Memory B cell (primary cell): ENCODE data around the gene ZNF562.
"Not testable (repeated sequence)": the region's sequence is repeated elsewhere in the genome, so short reads cannot be mapped to it uniquely, and the experiment has no call there.

Experiments used
- ATAC-seq: fragments of 150-1000 bp; cut with Tn5 transposase; 2 replicates; pipeline ENCODE4 v1.10.0; 2021; ENCODE audit warnings: low read depth, mild to moderate bottlenecking, moderate library complexity
- DNase-seq, 2 donors: peaks; one replicate each; pipeline ENCODE4 v3.0.0; 2022; ENCODE audit warnings: low spot score in 2 of 2
- H3K27ac Mint-ChIP-seq: one replicate; pipeline ENCODE4 v1.8.0; 2022; ENCODE audit warnings: mild to moderate bottlenecking, moderate library complexity, mixed read lengths
- H3K27me3 Mint-ChIP-seq: one replicate; pipeline ENCODE4 v1.8.0; 2022; ENCODE audit warnings: mixed read lengths
- H3K36me3 Mint-ChIP-seq: one replicate; pipeline ENCODE4 v1.8.0; 2022; ENCODE audit warnings: mild to moderate bottlenecking, mixed read lengths
- H3K4me1 Mint-ChIP-seq: one replicate; pipeline ENCODE4 v1.8.0; 2022; ENCODE audit warnings: mixed read lengths
- H3K4me3 Mint-ChIP-seq: one replicate; pipeline ENCODE4 v1.8.0; 2022; ENCODE audit warnings: mild to moderate bottlenecking, moderate library complexity, mixed read lengths
- H3K9me3 Mint-ChIP-seq: one replicate; pipeline ENCODE4 v1.8.0; 2022; ENCODE audit warnings: mixed read lengths

Gene ZNF562

GRCh38 chr19:9674663-9675357, at the start of gene ZNF562:
Gene ZNF562 (minus strand): TSS chr19:9675100. CDS start chr19:9660744, 14,356 bp downstream.
- H3K27ac Mint-ChIP-seq = peak within 1 kb of the TSS; percentile 98
- H3K27me3 Mint-ChIP-seq = no peaks in the 10 kb centered on the region
- peaks cover 15% of the 10 kb centered on the region for H3K4me1 Mint-ChIP-seq
- peaks cover 28% of the 10 kb centered on the region for H3K36me3 Mint-ChIP-seq
- peak within 1 kb of the TSS; percentile 100 for H3K4me3 Mint-ChIP-seq
- peaks cover 13% of the 10 kb centered on the region for H3K9me3 Mint-ChIP-seq
- ATAC-seq (peak; percentile 92), DNase-seq (peak; percentile 76 to 77)

- peaks cover 8% of the 10 kb centered on the region for H3K9me3 Mint-ChIP-seq
- peaks cover 2% of the 10 kb centered on the region for H3K27me3 Mint-ChIP-seq
- DNase-seq (no peak), ATAC-seq (no peak)
- H3K27ac Mint-ChIP-seq = no peak overlapping the region
- H3K36me3 Mint-ChIP-seq = peaks cover 2% of the 10 kb centered on the region
- H3K4me3 Mint-ChIP-seq = no peak overlapping the region
- H3K4me1 Mint-ChIP-seq = peaks cover 5% of the 10 kb centered on the region
Observed at GRCh38 chr19:9724157-9724556, 49.3 kb upstream of the ZNF562 start.

GRCh38 chr19:9721861-9722260, 47.0 kb upstream of the ZNF562 start:
- H3K27ac Mint-ChIP-seq = peak overlapping the region; percentile 18
- H3K27me3 Mint-ChIP-seq = peaks cover 6% of the 10 kb centered on the region
- peak overlapping the region; percentile 60 for H3K4me3 Mint-ChIP-seq
- DNase-seq = no peak
- ATAC-seq = peak; percentile 32
- H3K9me3 Mint-ChIP-seq = peaks cover 9% of the 10 kb centered on the region
- H3K36me3 Mint-ChIP-seq = peaks cover 2% of the 10 kb centered on the region
- H3K4me1 Mint-ChIP-seq = peaks cover 5% of the 10 kb centered on the region

- H3K36me3 Mint-ChIP-seq = peaks cover 2% of the 10 kb centered on the region
- DNase-seq (no peak), ATAC-seq (no peak)
- H3K9me3 Mint-ChIP-seq = peaks cover 11% of the 10 kb centered on the region
- no peak overlapping the region for H3K27ac Mint-ChIP-seq
- peaks cover 8% of the 10 kb centered on the region for H3K27me3 Mint-ChIP-seq
- H3K4me3 Mint-ChIP-seq = no peak overlapping the region
- H3K4me1 Mint-ChIP-seq = peaks cover 5% of the 10 kb centered on the region
Observed at GRCh38 chr19:9720541-9720940, 45.6 kb upstream of the ZNF562 start.

- ATAC-seq (no peak), DNase-seq (no peak)
- Mint-ChIP-seq H3K4me3 (no peak overlapping the region), H3K9me3 (peaks cover 10% of the 10 kb centered on the region), H3K36me3 (peaks cover 2% of the 10 kb centered on the region), H3K27me3 (peaks cover 2% of the 10 kb centered on the region), H3K4me1 (peaks cover 2% of the 10 kb centered on the region), H3K27ac (no peak overlapping the region)
Observed at GRCh38 chr19:9711815-9712214, 36.9 kb upstream of the ZNF562 start.

- Mint-ChIP-seq H3K4me3 (no peak overlapping the region), H3K27ac (no peak overlapping the region), H3K27me3 (no peaks in the 10 kb centered on the region), H3K4me1 (peaks cover 2% of the 10 kb centered on the region), H3K36me3 (peaks cover 2% of the 10 kb centered on the region), H3K9me3 (peaks cover 7% of the 10 kb centered on the region)
- ATAC-seq (no peak), DNase-seq (no peak)
Observed at GRCh38 chr19:9709305-9709704, 34.4 kb upstream of the ZNF562 start.

GRCh38 chr19:9705836-9706235, 30.9 kb upstream of the ZNF562 start:
- Mint-ChIP-seq H3K27me3 (no peaks in the 10 kb centered on the region), H3K9me3 (peaks cover 7% of the 10 kb centered on the region), H3K36me3 (peaks cover 2% of the 10 kb centered on the region), H3K4me3 (no peak overlapping the region), H3K27ac (no peak overlapping the region), H3K4me1 (peaks cover 2% of the 10 kb centered on the region)
- no peak for ATAC-seq
- no peak for DNase-seq

GRCh38 chr19:9702186-9702585, 27.3 kb upstream of the ZNF562 start:
- Mint-ChIP-seq H3K4me1 (no peaks in the 10 kb centered on the region), H3K4me3 (no peak overlapping the region), H3K9me3 (peaks cover 7% of the 10 kb centered on the region), H3K36me3 (peaks cover 4% of the 10 kb centered on the region), H3K27ac (no peak overlapping the region), H3K27me3 (peaks cover 2% of the 10 kb centered on the region)
- DNase-seq (no peak), ATAC-seq (no peak)

GRCh38 chr19:9700229-9700981, 25.5 kb upstream of the ZNF562 start:
- H3K9me3 Mint-ChIP-seq = peaks cover 7% of the 10 kb centered on the region
- H3K36me3 Mint-ChIP-seq = peaks cover 4% of the 10 kb centered on the region
- H3K4me3 Mint-ChIP-seq = no peak overlapping the region
- H3K4me1 Mint-ChIP-seq = no peaks in the 10 kb centered on the region
- ATAC-seq (no peak), DNase-seq (no peak)
- H3K27me3 Mint-ChIP-seq = peaks cover 2% of the 10 kb centered on the region
- H3K27ac Mint-ChIP-seq = no peak overlapping the region

GRCh38 chr19:9690301-9690700, 15.4 kb upstream of the ZNF562 start:
- H3K4me3 Mint-ChIP-seq, H3K27me3 Mint-ChIP-seq, H3K4me1 Mint-ChIP-seq, H3K36me3 Mint-ChIP-seq, ATAC-seq, H3K9me3 Mint-ChIP-seq, H3K27ac Mint-ChIP-seq, DNase-seq: not testable (repeated sequence)

- H3K4me3 Mint-ChIP-seq, H3K27me3 Mint-ChIP-seq, H3K4me1 Mint-ChIP-seq, ATAC-seq, H3K9me3 Mint-ChIP-seq, DNase-seq, H3K27ac Mint-ChIP-seq, H3K36me3 Mint-ChIP-seq: not testable (repeated sequence)
Observed at GRCh38 chr19:9679996-9680395, 5.1 kb upstream of the ZNF562 start.

- H3K9me3 Mint-ChIP-seq = peaks cover 11% of the 10 kb centered on the region
- peak overlapping the region; percentile 100 for H3K4me3 Mint-ChIP-seq
- ATAC-seq = not testable (repeated sequence)
Observed at GRCh38 chr19:9675358-9675901, 530 bp upstream of the ZNF562 start.

GRCh38 chr19:9673912-9674662, 813 bp downstream of the ZNF562 start:
- H3K4me1 Mint-ChIP-seq = peaks cover 15% of the 10 kb centered on the region
- DNase-seq (no peak), ATAC-seq (no peak)
- peak overlapping the region; percentile 98 for H3K27ac Mint-ChIP-seq
- H3K36me3 Mint-ChIP-seq = peaks cover 34% of the 10 kb centered on the region
- H3K9me3 Mint-ChIP-seq = peaks cover 16% of the 10 kb centered on the region
- peak overlapping the region; percentile 100 for H3K4me3 Mint-ChIP-seq
- H3K27me3 Mint-ChIP-seq = no peaks in the 10 kb centered on the region

More at GRCh38 chr19:9675358-9675901, 530 bp upstream of the ZNF562 start:
- not testable (repeated sequence) for H3K27me3 Mint-ChIP-seq, DNase-seq
- H3K4me1 Mint-ChIP-seq = peaks cover 13% of the 10 kb centered on the region
- H3K27ac Mint-ChIP-seq = peak overlapping the region; percentile 98
- H3K36me3 Mint-ChIP-seq = peaks cover 26% of the 10 kb centered on the region

- Mint-ChIP-seq H3K36me3 (peaks cover 45% of the 10 kb centered on the region), H3K27ac (no peak overlapping the region), H3K27me3 (no peaks in the 10 kb centered on the region), H3K4me3 (peak overlapping the region; percentile 18), H3K9me3 (peaks cover 23% of the 10 kb centered on the region), H3K4me1 (peaks cover 15% of the 10 kb centered on the region)
- no peak for ATAC-seq
- DNase-seq = no peak
Observed at GRCh38 chr19:9672893-9673292, 2.0 kb downstream of the ZNF562 start.
